Testis (tissue), 2 donors: ENCODE data around the gene ADRB2.

Experiments used
- CTCF ChIP-seq, 3 experiments: fragments of 450-650 bp in 2 of 3; fragments of 200-600 bp in 1 of 3; sonication (generic) in 1 of 3; IDR thresholded peaks; one replicate each; pipeline ENCODE4 v1.5.1; 2016 to 2019; ENCODE audit warnings: antibody characterized with exemption in 3 of 3, mild to moderate bottlenecking in 2 of 3, moderate library complexity in 1 of 3
- POLR2A ChIP-seq: fragments of 450-650 bp; IDR thresholded peaks from one replicate; pipeline ENCODE4 v1.6.1; 2017; ENCODE audit warnings: antibody characterized with exemption, mild to moderate bottlenecking, moderate library complexity

GRCh38 chr5:148833925-148834324 lies 7.5 kb downstream of the ADRB2 start:
- TF ChIP-seq POLR2A = no peak
- TF ChIP-seq CTCF (IDR thresholded peaks at IDR 0.05) = no peak
